ENCODE measurements around the gene NEURL4.
"Not testable (repeated sequence)": the region's sequence is repeated elsewhere in the genome, so short reads cannot be mapped to it uniquely, and the experiment has no call there.

NEURL4 gene

GRCh38 chr17:7348478-7349242 is 19.5 kb upstream of the NEURL4 start:
- no peak overlapping the region for H3K4me3 ChIP-seq (ENCODE audit: low read depth, low read length)

DNA sequence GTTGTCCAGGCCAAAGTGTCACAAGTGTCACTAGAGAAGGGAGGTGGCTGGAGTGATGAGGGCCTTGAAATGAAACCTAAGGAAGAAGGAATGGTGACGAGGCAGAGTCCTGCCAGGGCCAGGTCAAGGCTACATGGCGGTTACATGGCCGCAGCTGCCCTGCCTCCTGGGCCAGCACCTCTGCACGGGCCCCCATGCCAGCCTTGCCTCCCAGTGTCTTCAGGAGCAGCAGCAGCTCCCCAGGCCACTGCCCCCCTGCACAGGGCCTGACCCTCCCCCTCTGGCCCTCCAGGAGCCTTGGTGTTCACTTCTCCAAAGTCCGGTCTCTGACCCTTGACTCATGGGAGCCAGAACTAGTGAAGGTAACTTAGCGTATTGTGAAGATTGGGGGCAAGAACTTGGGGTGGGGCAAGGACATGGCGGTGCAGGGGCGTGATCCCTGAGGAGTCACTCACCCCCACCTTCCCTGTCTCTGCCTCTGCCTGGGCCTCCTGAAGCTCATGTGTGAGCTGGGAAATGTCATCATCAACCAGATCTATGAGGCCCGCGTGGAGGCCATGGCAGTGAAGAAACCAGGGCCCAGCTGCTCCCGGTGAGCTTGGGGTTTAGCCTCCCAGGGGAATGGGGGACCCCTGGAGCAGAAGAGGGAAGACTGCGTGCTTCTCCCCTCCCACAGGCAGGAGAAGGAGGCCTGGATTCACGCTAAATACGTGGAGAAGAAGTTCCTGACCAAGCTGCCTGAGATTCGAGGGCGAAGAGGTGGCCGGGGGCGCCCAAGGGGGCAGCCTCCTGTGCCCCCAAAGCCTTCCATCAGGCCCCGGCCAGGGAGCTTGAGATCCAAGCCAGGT is 18.7 kb upstream of the NEURL4 start:
- no peak overlapping the region for H3K4me3 ChIP-seq (ENCODE audit: low read depth, low read length)
- no peak for DNase-seq (ENCODE audit: low read depth)

More at GRCh38 chr17:7348478-7349242, 19.5 kb upstream of the NEURL4 start:
- DNase-seq (ENCODE audit: low read depth): no peak

- H3K4me3 ChIP-seq (ENCODE audit: low read depth, low read length): no peak overlapping the region
- DNase-seq (ENCODE audit: low read depth): no peak
Observed at GRCh38 chr17:7346761-7347614, 17.9 kb upstream of the NEURL4 start.

DNA sequence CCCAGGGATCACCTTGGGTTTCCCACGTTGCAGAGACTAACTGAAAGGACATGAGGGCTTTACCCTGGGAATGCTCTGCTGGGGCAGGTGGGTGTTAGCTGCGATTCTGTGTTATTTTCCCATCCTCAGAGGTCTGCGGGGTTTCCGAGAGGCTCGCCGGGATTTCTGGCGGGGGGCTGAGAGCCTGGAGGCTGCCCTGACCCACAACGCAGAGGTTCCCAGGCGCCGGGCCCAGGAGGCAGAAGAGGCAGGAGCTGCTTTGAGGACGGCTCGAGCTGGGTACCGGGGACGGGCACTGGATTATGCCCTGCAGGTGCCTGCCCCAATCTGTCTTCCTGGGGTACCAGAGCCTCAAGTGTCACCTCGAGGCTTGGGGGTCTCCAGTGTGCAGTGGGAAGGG is 14.1 kb upstream of the NEURL4 start:
- H3K4me3 ChIP-seq (ENCODE audit: low read depth, low read length): no peak overlapping the region
- no peak for DNase-seq (ENCODE audit: low read depth)

GRCh38 chr17:7341842-7342241 is 12.7 kb upstream of the NEURL4 start:
- no peak for DNase-seq (ENCODE audit: low read depth)
- H3K4me3 ChIP-seq (ENCODE audit: low read depth, low read length): no peak overlapping the region

GRCh38 chr17:7340179-7340578 is 11.0 kb upstream of the NEURL4 start:
- no peak overlapping the region for H3K4me3 ChIP-seq (ENCODE audit: low read depth, low read length)
- no peak for DNase-seq (ENCODE audit: low read depth)

DNA sequence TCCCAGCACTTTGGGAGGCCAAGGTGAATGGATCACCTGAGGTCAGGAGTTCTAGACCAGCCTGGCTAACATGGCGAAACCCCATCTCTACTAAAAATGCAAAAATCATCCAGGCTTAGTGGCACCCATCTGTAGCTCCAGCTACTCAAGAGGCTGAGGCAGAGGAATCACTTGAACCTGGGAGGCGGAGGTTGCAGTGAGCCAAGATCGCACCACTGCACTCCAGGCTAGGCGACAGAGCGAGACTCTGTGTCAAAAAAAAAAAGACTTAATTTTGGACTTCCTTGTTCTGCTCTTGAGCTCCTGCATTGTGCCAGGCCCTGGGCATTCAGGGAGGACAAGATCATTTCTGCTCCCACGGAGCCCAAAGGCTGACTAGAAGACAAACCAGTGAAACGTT is 8.5 kb upstream of the NEURL4 start:
- not testable (repeated sequence) for DNase-seq (ENCODE audit: low read depth); H3K4me3 ChIP-seq (ENCODE audit: low read depth, low read length)

DNA sequence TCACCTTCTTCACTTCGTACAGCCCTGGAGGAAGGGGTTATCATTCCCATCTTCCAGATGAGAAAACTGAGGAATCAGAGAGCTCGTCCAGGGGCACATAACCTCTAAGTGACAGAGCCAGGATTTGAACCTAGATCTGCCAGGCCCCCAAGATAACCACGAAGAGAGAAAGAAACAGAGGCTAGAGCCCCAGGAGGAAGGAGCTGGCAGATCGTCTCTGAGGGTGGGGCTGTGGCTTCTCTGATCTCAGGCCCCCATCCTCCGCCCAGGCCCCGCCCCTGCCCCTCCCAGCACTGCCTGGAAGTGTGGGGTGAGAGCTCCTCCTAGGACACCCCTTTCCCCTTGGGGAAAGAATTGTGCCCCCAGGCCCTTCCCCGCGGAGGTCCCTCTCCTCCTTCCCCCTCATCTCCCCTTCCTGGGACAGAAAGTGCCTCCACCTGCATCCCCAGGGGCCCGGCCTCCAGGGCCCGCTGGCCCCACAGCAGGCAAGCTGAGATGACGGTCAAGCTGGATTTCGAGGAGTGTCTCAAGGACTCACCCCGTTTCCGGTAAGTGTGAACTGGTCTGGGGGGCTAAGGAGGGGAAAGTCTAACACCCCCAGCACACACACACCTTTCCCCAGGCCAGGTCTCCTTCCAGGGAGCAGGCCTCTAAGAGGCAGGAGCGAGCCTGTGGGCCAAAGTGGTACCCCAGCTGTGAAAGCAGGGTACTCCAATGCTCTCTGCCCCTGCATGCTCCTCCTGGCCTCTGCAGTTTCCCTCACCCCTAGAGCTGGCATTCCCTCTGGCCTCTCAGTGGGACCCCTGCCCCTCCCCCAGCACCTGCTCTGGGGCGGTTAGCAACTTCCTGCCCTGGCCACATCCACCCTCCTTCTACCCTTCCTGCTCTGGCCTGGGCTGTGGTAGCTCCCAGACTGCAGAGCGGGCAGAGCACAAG is 7.4 kb upstream of the NEURL4 start, which contains the start of gene ACAP1:
Gene ACAP1 (plus strand): TSS at position 290 of the 936 bp plus-strand sequence. CDS start 206 bp downstream, at position 496.
- no peak for DNase-seq (ENCODE audit: low read depth)
- no peak within 1 kb of the TSS for H3K4me3 ChIP-seq (ENCODE audit: low read depth, low read length)

- not testable (repeated sequence) for H3K4me3 ChIP-seq (ENCODE audit: low read depth, low read length); DNase-seq (ENCODE audit: low read depth)
Observed at GRCh38 chr17:7335765-7336164, 6.6 kb upstream of the NEURL4 start.

DNA sequence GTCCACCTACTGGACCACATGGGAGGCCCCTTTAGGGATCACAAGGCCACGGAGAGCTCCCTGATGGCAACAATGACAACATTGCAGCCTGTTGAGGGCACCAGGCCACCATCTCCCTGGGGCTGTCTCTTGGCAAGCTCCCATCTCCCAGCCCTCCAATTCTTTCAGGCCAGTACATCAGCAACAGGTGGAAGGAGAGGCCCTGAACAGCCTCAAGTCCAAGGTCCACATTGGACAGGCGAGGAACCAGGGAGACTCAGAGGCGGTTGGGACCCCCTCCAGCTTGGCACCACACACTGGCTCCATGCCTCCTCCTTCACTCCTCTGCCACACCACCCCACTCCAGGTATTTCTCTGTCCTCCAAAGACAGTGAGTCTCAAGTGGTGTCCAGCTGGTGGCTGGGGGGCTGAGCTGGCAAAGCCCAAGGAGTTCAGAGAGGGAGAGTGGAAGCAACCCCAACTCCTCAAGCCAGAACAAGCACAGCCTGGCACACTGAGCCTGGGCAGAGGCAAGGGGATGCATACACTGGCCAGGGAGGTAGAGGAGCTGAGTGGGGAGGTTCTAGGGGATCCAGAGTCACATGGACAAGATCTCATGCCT is 5.9 kb upstream of the NEURL4 start:
- H3K4me3 ChIP-seq (ENCODE audit: low read depth, low read length): no peak overlapping the region

GRCh38 chr17:7332600-7333069 is 3.5 kb upstream of the NEURL4 start:
- not testable (repeated sequence) for H3K4me3 ChIP-seq (ENCODE audit: low read depth, low read length); DNase-seq (ENCODE audit: low read depth)

More for the DNA sequence above, 5.9 kb upstream of the NEURL4 start:
- DNase-seq (ENCODE audit: low read depth): no peak

DNA sequence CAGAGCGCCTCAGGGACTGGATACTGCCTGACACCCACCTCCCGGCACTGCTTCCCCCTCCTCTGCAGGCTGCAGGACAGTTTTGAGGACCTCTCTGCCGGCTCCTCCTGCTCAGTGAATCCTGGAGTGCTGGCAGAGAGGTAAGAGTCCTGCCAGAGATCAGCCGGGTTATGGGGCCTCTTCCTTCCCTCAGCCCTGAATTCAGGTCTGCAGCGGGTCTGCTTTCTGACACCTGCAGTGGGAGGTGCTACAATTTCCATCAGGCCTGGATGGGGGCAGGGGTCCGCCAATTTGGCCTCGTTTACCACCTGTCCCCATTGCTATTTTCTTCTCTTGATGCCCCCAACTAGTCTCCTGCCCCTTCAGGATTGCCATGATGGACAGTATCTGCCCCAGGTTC is 3.0 kb upstream of the NEURL4 start:
- no peak for DNase-seq (ENCODE audit: low read depth)
- no peak overlapping the region for H3K4me3 ChIP-seq (ENCODE audit: low read depth, low read length)

DNA sequence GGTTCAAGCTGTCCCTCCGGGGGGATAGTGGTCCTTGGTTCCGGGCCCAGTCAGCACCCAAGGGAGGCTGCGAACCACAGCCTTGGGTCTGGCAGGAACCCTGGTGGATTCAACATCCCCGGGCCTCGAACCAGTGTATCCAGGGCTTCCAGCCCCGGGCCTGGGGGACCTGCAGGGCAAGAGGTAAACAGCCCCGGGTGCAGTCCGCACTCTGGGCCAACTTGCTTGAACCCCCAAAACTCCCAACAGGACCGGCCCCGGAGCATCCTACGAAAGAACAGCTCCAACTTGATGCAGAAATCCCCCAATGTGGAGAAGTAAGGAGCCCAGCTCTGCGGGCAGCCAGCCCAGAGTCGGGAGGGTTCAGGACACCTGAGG is 1.5 kb upstream of the NEURL4 start:
- peak overlapping the region; percentile 86 for H3K4me3 ChIP-seq (ENCODE audit: low read depth, low read length)
- no peak for DNase-seq (ENCODE audit: low read depth)

DNA sequence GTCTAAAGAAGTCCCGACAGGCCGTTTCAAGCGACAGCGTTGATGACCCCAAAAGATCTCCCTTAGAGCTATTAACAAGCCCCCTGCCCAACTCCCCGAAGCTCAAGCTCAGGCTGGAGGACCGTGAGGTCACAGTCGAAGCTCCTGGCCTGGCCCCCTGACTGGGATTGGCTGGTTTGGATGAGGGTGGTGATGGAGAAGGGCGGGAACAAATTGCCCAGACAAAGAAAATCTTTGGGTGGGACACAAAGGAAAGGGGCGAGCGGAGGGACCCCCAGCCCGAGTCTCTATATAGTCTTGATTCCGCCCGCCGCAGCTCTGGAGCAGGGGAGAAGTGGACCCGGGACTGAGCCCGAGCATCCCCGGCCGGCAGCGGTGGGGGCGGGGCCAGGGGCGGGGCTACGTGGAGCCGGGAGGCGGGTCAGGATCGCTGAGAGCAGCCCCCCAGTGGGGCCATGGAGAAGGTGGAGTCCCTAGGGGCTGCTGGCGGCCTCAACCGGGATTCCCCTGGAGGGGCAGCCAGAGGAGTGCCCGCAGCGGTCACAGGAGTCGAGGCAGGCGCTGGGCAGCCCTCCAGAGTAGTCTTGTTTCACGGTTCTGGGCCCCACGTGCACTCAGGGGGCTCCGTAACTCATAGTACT is 982 bp upstream of the NEURL4 start:
- H3K4me3 ChIP-seq (ENCODE audit: low read depth, low read length): peak overlapping the region; percentile 86
- DNase-seq (ENCODE audit: low read depth): no peak

GRCh38 chr17:7329374-7329996 is 350 bp upstream of the NEURL4 start:
- H3K4me3 ChIP-seq (ENCODE audit: low read depth, low read length): peak overlapping the region; percentile 86
- DNase-seq (ENCODE audit: low read depth): peak; percentile 99

- DNase-seq (ENCODE audit: low read depth): no peak
- peak overlapping the region; percentile 86 for H3K4me3 ChIP-seq (ENCODE audit: low read depth, low read length)
Observed at GRCh38 chr17:7328009-7328408, 1.1 kb downstream of the NEURL4 start.

DNA sequence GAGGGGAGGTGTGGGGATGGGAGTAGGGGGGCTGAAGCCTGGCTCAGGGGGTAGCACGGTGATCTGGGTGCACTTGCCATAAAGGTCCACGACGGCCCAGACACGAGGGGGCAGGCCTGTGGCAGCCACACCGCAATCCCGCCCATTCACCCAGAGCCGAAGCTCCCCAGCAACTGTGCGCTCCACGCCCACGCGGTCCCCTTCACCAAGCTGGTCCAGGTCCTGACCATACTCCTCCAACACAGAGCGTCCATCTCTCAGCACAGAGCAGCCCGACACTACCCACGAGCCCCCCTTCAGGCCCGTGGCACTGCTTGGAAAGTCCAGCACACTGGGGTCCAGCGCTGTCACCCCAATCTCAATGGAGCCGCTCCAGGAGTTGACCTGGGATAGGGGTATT is 1.6 kb downstream of the NEURL4 start:
- H3K4me3 ChIP-seq (ENCODE audit: low read depth, low read length): no peak overlapping the region

More for the DNA sequence above, 1.6 kb downstream of the NEURL4 start:
- no peak for DNase-seq (ENCODE audit: low read depth)
